Skeletal muscle cell (primary cell): ENCODE results near the gene TEX53.

Experiments
- DNase-seq: peaks from one replicate; pipeline ENCODE4 v3.0.0-alpha.2; 2010; ENCODE audit warnings: low read depth
- H3K4me3 ChIP-seq: 2 replicates; pipeline ENCODE4 v1.5.1; 2011; ENCODE audit warnings: low read depth, mild to moderate bottlenecking, control low read depth, low read length, moderate library complexity

The TEX53 gene

DNA sequence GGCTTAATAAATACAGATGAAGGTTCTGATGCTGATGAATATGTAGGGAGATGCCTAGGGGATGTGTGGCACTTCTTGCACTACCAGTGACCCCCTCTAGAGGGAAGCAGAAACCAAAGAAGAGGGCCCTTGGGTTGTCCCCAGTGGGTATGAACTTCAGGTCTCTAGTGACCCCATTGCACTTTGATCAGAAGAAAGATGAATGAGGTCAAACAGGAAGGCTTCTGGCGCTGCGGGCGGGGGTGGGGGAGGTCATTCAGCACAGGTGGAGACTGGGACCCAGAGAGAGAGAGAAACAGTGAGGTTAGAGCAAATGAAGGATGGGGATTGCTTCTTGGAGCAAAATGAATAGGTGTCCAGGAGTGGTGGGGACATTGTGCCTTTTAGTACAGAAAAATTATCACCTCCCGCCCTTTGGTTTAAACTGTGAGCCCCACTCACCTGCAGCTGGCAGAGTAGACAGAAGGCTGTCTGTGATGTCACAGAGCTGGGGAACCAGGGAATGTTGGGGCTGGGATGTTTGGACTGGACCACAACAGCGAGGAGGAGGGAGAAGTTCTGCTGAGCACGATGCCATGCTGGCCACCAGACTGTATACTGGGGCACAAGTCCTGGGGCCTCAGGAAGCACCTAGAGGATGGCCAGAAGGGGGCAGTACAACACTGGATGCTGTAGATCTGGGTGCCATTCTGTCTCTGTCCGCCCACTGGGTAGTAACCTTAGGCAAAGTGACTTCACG is 24.2 kb upstream of the TEX53 start, which contains the start of gene TEX48:
Gene TEX48 (minus strand): TSS at position 599 of the 739 bp plus-strand sequence. CDS start 10,469 bp downstream, outside the sequence.
- no peak within 1 kb of the TSS for H3K4me3 ChIP-seq
- no peak for DNase-seq

GRCh38 chr9:114680259-114681001 is 22.8 kb upstream of the TEX53 start:
- no peak for DNase-seq
- H3K4me3 ChIP-seq, result no peak overlapping the region

GRCh38 chr9:114678795-114679194 is 21.2 kb upstream of the TEX53 start:
- no peak overlapping the region for H3K4me3 ChIP-seq
- DNase-seq, result no peak

- no peak overlapping the region for H3K4me3 ChIP-seq
- no peak for DNase-seq
Observed at GRCh38 chr9:114678130-114678529, 20.5 kb upstream of the TEX53 start.

DNA sequence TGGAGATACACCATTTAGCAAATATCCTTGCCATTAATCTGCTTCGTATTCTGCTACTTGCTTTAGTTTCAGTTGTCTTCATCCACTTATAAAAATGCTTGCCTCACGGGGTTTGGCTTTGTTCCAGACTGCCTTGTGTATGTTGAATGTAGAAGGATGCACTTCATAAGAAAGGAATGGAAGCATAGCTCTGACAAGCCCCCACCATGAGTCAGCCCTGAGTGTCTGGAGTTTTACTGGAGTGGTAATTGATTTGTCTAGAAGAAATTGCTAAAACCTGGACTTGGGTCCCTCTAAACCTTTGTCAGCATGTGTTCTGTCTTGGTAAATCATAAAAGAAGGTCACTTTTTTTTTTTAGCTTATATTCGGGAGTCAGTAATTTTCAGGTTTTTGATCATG is 19.8 kb upstream of the TEX53 start:
- DNase-seq, result peak; percentile 99
- H3K4me3 ChIP-seq, result no peak overlapping the region

- DNase-seq, result no peak
- no peak overlapping the region for H3K4me3 ChIP-seq
Observed at GRCh38 chr9:114676901-114677300, 19.3 kb upstream of the TEX53 start.

- no peak for DNase-seq
- H3K4me3 ChIP-seq, result no peak overlapping the region
Observed at GRCh38 chr9:114674798-114675540, 17.4 kb upstream of the TEX53 start.

- no peak for DNase-seq
- H3K4me3 ChIP-seq, result no peak overlapping the region
Observed at GRCh38 chr9:114674076-114674797, 16.6 kb upstream of the TEX53 start.

- DNase-seq, result no peak
- no peak overlapping the region for H3K4me3 ChIP-seq
Observed at GRCh38 chr9:114671605-114672004, 14.0 kb upstream of the TEX53 start.

DNA sequence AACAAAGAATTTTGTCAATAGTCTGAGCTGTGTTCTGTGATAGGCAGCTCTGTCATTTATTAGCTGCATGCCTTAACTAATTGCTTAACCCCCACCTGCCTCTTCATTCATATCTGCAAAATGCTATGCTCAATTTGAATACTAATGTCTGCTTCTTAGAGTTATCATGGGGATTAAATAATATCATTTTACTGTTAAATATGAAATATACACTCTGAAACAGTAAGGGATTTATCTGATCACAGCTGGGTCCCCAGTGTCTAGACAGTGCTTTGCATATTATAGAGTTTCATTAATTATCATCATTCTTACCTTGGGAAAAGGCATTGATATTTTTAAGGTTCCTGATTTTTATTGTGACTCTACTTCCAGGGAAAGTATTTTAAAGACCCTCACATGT is 12.4 kb upstream of the TEX53 start:
- no peak overlapping the region for H3K4me3 ChIP-seq
- DNase-seq, result no peak

- H3K4me3 ChIP-seq, result no peak overlapping the region
- no peak for DNase-seq
Observed at GRCh38 chr9:114668146-114668545, 10.5 kb upstream of the TEX53 start.

GRCh38 chr9:114666851-114667250 is 9.2 kb upstream of the TEX53 start:
- no peak for DNase-seq

GRCh38 chr9:114666401-114666800 is 8.8 kb upstream of the TEX53 start:
- DNase-seq, result no peak
- no peak overlapping the region for H3K4me3 ChIP-seq

More at GRCh38 chr9:114666851-114667250, 9.2 kb upstream of the TEX53 start:
- no peak overlapping the region for H3K4me3 ChIP-seq

- no peak overlapping the region for H3K4me3 ChIP-seq
- no peak for DNase-seq
Observed at GRCh38 chr9:114664181-114664580, 6.6 kb upstream of the TEX53 start.

DNA sequence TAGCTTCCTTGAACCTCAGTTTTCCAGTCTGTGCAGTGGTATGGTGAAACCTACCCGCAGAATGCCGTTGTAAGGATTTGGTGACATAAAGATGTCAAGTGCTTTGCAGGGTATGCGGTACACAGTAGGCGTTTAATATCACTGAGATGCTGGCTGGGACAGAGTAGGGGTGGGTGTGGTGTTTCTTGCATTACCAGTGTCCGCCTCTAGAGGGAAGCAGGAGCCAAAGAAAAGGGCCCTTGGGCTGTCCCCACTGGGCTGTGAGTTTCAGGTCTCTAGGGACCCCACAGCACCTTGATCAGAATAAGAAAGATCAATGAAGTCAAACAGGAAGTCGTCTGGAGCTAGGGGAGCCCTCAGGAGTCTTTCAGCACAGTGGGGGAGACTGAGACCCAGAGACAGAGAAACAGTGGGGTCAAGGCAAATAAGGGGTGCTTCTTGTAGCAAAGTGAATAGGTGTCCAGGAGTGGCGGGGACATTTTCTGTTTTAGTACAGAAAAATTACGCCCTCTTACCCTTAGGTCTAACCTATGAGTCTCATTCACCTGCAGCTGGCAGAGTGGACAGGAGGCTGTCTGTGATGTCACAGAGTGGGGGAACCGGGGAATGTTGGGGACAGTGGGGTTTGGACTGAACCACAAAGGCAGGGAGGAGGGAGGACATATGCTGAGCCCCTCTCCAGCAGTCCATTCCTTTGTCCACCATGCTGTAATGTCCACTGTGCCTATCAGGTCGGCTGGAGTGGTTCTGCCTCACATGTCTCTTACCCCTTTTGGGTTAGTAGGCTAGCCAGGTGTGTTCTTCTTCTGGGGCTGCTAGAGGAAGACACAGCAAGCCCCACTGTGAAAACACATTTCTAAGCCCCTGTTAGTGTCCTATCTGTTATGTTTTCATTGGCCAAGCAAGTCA is 4.7 kb upstream of the TEX53 start:
- DNase-seq, result no peak
- H3K4me3 ChIP-seq, result no peak overlapping the region

DNA sequence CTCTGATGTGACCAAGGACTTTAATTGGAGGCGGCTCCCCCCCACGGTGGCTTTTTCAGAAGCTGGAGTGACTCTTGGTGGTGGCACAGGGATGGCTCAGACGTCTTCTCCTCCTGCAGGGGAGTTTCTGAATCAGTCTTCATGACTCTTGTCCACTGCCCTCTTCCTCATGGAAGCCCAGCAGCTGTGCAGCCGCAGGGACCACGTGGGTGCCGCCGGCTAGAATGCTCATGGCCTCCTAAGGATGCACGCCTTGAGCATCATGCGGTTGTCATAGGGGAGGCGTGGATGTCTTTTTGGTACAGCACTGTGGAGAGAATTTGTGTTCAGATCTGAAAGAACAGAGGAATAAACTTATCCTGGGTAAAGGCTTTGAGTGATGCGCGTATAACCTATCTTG is 1.3 kb downstream of the TEX53 start:
- H3K4me3 ChIP-seq, result no peak overlapping the region
- no peak for DNase-seq

GRCh38 chr9:114655689-114656088 is 1.9 kb downstream of the TEX53 start:
- DNase-seq, result peak; percentile 63
- no peak overlapping the region for H3K4me3 ChIP-seq

DNA sequence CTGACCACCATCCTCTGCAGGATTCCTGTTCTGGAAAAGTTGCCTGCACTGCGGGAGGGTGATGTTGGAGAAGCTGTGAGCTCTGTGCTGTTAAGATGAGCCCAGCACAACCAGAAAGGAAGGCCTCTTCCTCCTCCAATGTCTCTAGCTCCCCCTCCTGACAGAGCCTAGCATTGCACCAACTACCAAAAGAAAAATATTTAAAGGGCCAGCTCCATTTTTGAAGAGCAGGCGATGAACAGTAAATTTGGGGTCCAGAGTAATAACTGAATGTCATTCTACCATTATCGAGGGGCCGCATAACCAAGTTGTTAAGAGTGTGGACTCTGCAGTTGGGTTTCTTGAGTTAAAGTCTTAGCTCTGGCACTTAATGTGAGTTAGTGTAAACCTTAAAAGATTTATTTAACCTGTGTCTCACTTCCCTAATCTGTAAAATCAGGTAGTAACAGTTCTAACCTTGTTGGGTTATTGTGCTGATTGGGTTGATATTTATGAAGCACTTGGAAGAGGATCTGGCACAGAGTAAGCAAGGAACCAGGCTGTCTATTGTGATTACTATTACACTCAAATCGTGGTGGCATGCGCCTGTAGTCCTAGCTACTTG is 3.9 kb downstream of the TEX53 start:
- peak; percentile 25 for DNase-seq

More for the DNA sequence above, 3.9 kb downstream of the TEX53 start:
- no peak overlapping the region for H3K4me3 ChIP-seq
